Measurements from ENCODE around the gene SH3RF3.

The SH3RF3 gene

DNA sequence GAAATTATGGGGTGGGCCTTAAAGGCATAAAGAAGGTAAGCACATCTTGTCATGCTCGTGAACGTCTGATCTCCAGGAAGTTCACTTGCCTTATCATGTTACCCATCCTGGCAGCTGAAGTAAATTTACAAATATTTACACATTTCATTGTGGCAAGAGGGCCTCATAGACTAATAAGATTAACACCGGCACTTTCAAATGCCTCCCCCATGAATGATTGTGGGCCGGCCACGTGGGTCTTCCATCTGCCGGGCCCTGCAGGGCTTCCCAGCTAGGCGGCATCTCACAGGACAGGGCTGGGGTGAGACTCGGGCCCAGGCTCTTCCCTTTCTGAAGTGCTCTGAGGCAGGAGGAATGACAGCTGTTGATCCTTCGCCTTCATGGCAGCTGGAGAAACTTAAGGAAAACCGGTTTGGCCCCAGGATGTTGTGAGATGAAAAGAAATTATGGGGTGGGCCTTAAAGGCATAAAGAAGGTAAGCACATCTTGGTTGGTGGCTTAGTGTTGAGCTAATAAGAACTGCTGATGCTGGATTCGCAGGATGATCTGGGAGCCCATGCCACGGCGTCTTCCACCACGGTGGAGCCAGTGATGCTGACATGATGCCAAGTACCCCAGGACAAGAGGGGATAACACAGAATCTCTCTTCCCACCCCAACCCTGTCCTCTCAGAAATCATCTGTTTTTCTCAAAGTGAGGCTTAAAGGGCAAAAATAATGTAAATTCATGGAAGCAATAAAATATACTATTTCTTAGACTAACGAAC lies 308.5 kb downstream of the SH3RF3 start:
- no peak overlapping the region for H3K4ac ChIP-seq (ENCODE audit: low read length)
- no peak overlapping the region for H2AFZ ChIP-seq (ENCODE audit: low read length)
- no peak overlapping the region for H2BK5ac ChIP-seq (ENCODE audit: low read length)
- no peak overlapping the region for H2BK12ac ChIP-seq (ENCODE audit: low read length)
- DNase-seq (ENCODE audit: low spot score) = no peak
- H3K27ac ChIP-seq (replicated peaks; ENCODE audit: low read length) = no peak overlapping the region
- WGBS, 2 donors (ENCODE audit: extremely low coverage in 2 of 2, insufficient read length in 2 of 2, insufficient replicate concordance in 1 of 2) = no CpG with 5 or more reads among the region's 15 CpGs
- H3K18ac ChIP-seq (ENCODE audit: low read length) = no peak overlapping the region
- no peak overlapping the region for H4K8ac ChIP-seq (ENCODE audit: low read depth, low read length)
- H3K27me3 ChIP-seq (ENCODE audit: control insufficient read depth in 3 of 3, insufficient read depth in 3 of 3, low read depth in 1 of 3, low read length in 3 of 3) = no peaks in the 10 kb centered on the region
- no peak overlapping the region for H2BK120ac ChIP-seq (ENCODE audit: low read depth, low read length)
- H3K14ac ChIP-seq (ENCODE audit: low read length) = no peak overlapping the region
- no peak overlapping the region for H2AK5ac ChIP-seq (ENCODE audit: low read depth, low read length)
- H3K4me2 ChIP-seq (ENCODE audit: insufficient read depth, low read length, poor library complexity, severe bottlenecking) = no peak overlapping the region
- H4K91ac ChIP-seq (ENCODE audit: low read depth, low read length, poor library complexity) = no peak overlapping the region
- H3K4me3 ChIP-seq (ENCODE audit: low read length in 2 of 2) = no peak overlapping the region
- H3K9ac ChIP-seq (ENCODE audit: low read depth, low read length, poor library complexity) = no peak overlapping the region
- peaks cover 0 to 3% of the 10 kb centered on the region in 2 donors for H3K9me3 ChIP-seq (replicated peaks in 1 of 2; ENCODE audit: control insufficient read depth in 2 of 2, insufficient read depth in 1 of 2, low read depth in 1 of 2, low read length in 2 of 2)
- H3K4me1 ChIP-seq (ENCODE audit: control insufficient read depth in 2 of 2, insufficient read depth in 1 of 2, low read depth in 1 of 2, low read length in 2 of 2) = peaks cover 0 to 4% of the 10 kb centered on the region in 2 donors
- H3K23ac ChIP-seq (ENCODE audit: low read depth, low read length, poor library complexity) = no peak overlapping the region
- H3K79me1 ChIP-seq (ENCODE audit: low read depth, low read length) = no peaks in the 10 kb centered on the region
- no peak overlapping the region for H2BK15ac ChIP-seq (ENCODE audit: low read length)
- H3K36me3 ChIP-seq (replicated peaks in 1 of 2; ENCODE audit: control insufficient read depth in 2 of 2, insufficient read depth in 2 of 2, low read length in 2 of 2) = peaks cover 0 to 3% of the 10 kb centered on the region in 2 donors

DNA sequence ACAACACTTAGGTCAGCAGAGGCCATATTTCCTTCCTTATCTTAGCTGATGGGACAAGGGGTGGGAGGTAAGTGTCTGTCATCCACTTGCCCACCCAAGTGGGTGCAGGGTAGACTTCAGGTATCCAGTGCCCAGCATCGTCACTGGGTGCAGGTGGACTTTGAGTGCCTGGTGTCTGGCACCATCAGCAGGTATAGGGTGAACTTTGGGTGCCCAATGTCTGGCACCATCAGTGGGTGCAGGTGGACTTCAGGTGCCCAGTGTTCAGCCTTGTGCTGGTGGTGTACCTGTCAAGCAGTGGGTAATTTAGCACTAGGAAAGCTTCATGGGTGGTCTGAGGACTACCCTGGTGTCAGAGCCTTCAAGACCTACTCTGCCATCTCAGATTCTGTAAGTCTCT lies 309.1 kb downstream of the SH3RF3 start:
- H3K4me1 ChIP-seq (ENCODE audit: control insufficient read depth in 2 of 2, insufficient read depth in 1 of 2, low read depth in 1 of 2, low read length in 2 of 2) = peaks cover 0 to 4% of the 10 kb centered on the region in 2 donors
- no peak overlapping the region for H3K4me2 ChIP-seq (ENCODE audit: insufficient read depth, low read length, poor library complexity, severe bottlenecking)
- no CpG with 5 or more reads among the region's 1 CpG for WGBS, 2 donors (ENCODE audit: extremely low coverage in 2 of 2, insufficient read length in 2 of 2, insufficient replicate concordance in 1 of 2)
- H2BK120ac ChIP-seq (ENCODE audit: low read depth, low read length) = no peak overlapping the region
- no peak overlapping the region for H2BK5ac ChIP-seq (ENCODE audit: low read length)
- peaks cover 0 to 4% of the 10 kb centered on the region in 2 donors for H3K9me3 ChIP-seq (replicated peaks in 1 of 2; ENCODE audit: control insufficient read depth in 2 of 2, insufficient read depth in 1 of 2, low read depth in 1 of 2, low read length in 2 of 2)
- no peaks in the 10 kb centered on the region for H3K27me3 ChIP-seq (ENCODE audit: control insufficient read depth in 3 of 3, insufficient read depth in 3 of 3, low read depth in 1 of 3, low read length in 3 of 3)
- H3K18ac ChIP-seq (ENCODE audit: low read length) = no peak overlapping the region
- no peak overlapping the region for H2AK5ac ChIP-seq (ENCODE audit: low read depth, low read length)
- H3K27ac ChIP-seq (replicated peaks; ENCODE audit: low read length) = no peak overlapping the region
- no peaks in the 10 kb centered on the region for H3K36me3 ChIP-seq (replicated peaks in 1 of 2; ENCODE audit: control insufficient read depth in 2 of 2, insufficient read depth in 2 of 2, low read length in 2 of 2)
- H3K79me1 ChIP-seq (ENCODE audit: low read depth, low read length) = no peaks in the 10 kb centered on the region
- no peak overlapping the region for H3K23ac ChIP-seq (ENCODE audit: low read depth, low read length, poor library complexity)
- no peak overlapping the region for H2BK12ac ChIP-seq (ENCODE audit: low read length)
- no peak overlapping the region for H3K4ac ChIP-seq (ENCODE audit: low read length)
- H2AFZ ChIP-seq (ENCODE audit: low read length) = no peak overlapping the region
- no peak overlapping the region for H4K8ac ChIP-seq (ENCODE audit: low read depth, low read length)
- no peak for DNase-seq (ENCODE audit: low spot score)
- H3K14ac ChIP-seq (ENCODE audit: low read length) = no peak overlapping the region
- H3K4me3 ChIP-seq (ENCODE audit: low read length in 2 of 2) = no peak overlapping the region
- no peak overlapping the region for H3K9ac ChIP-seq (ENCODE audit: low read depth, low read length, poor library complexity)
- H4K91ac ChIP-seq (ENCODE audit: low read depth, low read length, poor library complexity) = no peak overlapping the region
- H2BK15ac ChIP-seq (ENCODE audit: low read length) = no peak overlapping the region

DNA sequence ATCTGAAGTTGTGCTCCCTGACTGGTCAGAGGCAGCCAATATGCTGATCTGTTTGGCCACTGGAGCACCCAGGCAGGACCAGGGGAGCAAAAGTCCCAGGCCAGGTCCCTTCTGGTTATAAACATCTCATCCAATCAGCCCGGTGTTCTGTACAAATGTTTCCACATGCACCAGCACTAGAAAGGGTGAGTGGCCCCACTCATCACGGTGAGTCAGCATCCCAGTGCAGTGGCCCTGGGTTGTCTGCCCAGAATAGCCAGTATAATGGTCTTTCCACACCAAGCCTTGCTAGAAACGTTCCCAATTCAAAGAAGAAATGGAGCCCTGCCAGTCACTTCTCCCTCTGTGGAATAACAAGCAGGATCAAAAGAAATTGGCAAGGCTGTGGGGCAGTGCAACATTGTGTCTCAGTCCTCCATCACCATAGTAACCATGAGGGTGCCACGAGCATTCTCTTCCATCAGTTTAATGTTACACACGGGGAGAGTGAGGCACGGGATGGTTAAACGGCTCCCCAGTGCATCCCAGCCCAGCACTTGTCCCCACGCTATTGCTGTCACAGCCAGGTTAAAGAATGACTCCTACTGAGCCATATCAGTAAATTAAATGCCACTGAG lies 309.9 kb downstream of the SH3RF3 start:
- no peak overlapping the region for H4K91ac ChIP-seq (ENCODE audit: low read depth, low read length, poor library complexity)
- WGBS, 2 donors (ENCODE audit: extremely low coverage in 2 of 2, insufficient read length in 2 of 2, insufficient replicate concordance in 1 of 2) = no CpG with 5 or more reads among the region's 8 CpGs
- no peak overlapping the region for H3K14ac ChIP-seq (ENCODE audit: low read length)
- no peak overlapping the region for H3K4me3 ChIP-seq (ENCODE audit: low read length in 2 of 2)
- no peaks in the 10 kb centered on the region for H3K79me1 ChIP-seq (ENCODE audit: low read depth, low read length)
- no peak overlapping the region for H4K8ac ChIP-seq (ENCODE audit: low read depth, low read length)
- no peak overlapping the region for H3K23ac ChIP-seq (ENCODE audit: low read depth, low read length, poor library complexity)
- H2BK15ac ChIP-seq (ENCODE audit: low read length) = no peak overlapping the region
- H2BK5ac ChIP-seq (ENCODE audit: low read length) = no peak overlapping the region
- H3K18ac ChIP-seq (ENCODE audit: low read length) = no peak overlapping the region
- H3K27me3 ChIP-seq (ENCODE audit: control insufficient read depth in 3 of 3, insufficient read depth in 3 of 3, low read depth in 1 of 3, low read length in 3 of 3) = no peaks in the 10 kb centered on the region
- no peak overlapping the region for H2BK120ac ChIP-seq (ENCODE audit: low read depth, low read length)
- H3K9ac ChIP-seq (ENCODE audit: low read depth, low read length, poor library complexity) = no peak overlapping the region
- no peak overlapping the region for H3K4ac ChIP-seq (ENCODE audit: low read length)
- no peak for DNase-seq (ENCODE audit: low spot score)
- no peaks in the 10 kb centered on the region for H3K36me3 ChIP-seq (replicated peaks in 1 of 2; ENCODE audit: control insufficient read depth in 2 of 2, insufficient read depth in 2 of 2, low read length in 2 of 2)
- H3K9me3 ChIP-seq (replicated peaks in 1 of 2; ENCODE audit: control insufficient read depth in 2 of 2, insufficient read depth in 1 of 2, low read depth in 1 of 2, low read length in 2 of 2) = peaks cover 0 to 6% of the 10 kb centered on the region in 2 donors
- H2AK5ac ChIP-seq (ENCODE audit: low read depth, low read length) = no peak overlapping the region
- no peak overlapping the region for H2BK12ac ChIP-seq (ENCODE audit: low read length)
- H3K4me2 ChIP-seq (ENCODE audit: insufficient read depth, low read length, poor library complexity, severe bottlenecking) = no peak overlapping the region
- H3K27ac ChIP-seq (replicated peaks; ENCODE audit: low read length) = no peak overlapping the region
- H3K4me1 ChIP-seq (ENCODE audit: control insufficient read depth in 2 of 2, insufficient read depth in 1 of 2, low read depth in 1 of 2, low read length in 2 of 2) = peaks cover 0 to 4% of the 10 kb centered on the region in 2 donors
- no peak overlapping the region for H2AFZ ChIP-seq (ENCODE audit: low read length)

DNA sequence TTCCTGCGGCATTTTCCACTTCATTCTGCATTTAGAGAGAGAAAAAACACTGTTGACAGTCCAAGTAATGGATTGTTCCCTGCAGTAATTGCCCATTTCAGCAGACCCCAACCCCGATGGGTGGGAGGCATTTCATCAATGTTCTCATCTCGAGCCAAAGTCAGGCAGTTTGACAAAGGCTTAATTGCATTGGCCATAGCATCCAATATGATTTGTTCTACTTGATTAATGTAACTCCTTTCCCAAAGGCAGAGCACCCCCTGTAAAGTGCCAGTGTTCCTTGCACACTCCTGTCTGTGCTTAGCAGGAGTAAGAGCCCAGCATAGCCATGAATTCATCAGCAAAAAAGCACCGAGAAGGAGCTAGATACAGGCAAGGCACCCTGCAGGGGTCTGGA lies 310.4 kb downstream of the SH3RF3 start:
- no peak overlapping the region for H2BK5ac ChIP-seq (ENCODE audit: low read length)
- no peak overlapping the region for H3K4me2 ChIP-seq (ENCODE audit: insufficient read depth, low read length, poor library complexity, severe bottlenecking)
- no peak overlapping the region for H3K4me3 ChIP-seq (ENCODE audit: low read length in 2 of 2)
- WGBS, 2 donors (ENCODE audit: extremely low coverage in 2 of 2, insufficient read length in 2 of 2, insufficient replicate concordance in 1 of 2) = no CpG with 5 or more reads among the region's 4 CpGs
- H2BK120ac ChIP-seq (ENCODE audit: low read depth, low read length) = no peak overlapping the region
- H3K27ac ChIP-seq (replicated peaks; ENCODE audit: low read length) = no peak overlapping the region
- H3K23ac ChIP-seq (ENCODE audit: low read depth, low read length, poor library complexity) = no peak overlapping the region
- no peaks in the 10 kb centered on the region for H3K79me1 ChIP-seq (ENCODE audit: low read depth, low read length)
- H3K18ac ChIP-seq (ENCODE audit: low read length) = no peak overlapping the region
- no peak overlapping the region for H4K91ac ChIP-seq (ENCODE audit: low read depth, low read length, poor library complexity)
- no peak for DNase-seq (ENCODE audit: low spot score)
- H3K4ac ChIP-seq (ENCODE audit: low read length) = no peak overlapping the region
- H2BK12ac ChIP-seq (ENCODE audit: low read length) = no peak overlapping the region
- H3K27me3 ChIP-seq (ENCODE audit: control insufficient read depth in 3 of 3, insufficient read depth in 3 of 3, low read depth in 1 of 3, low read length in 3 of 3) = no peaks in the 10 kb centered on the region
- H3K36me3 ChIP-seq (replicated peaks in 1 of 2; ENCODE audit: control insufficient read depth in 2 of 2, insufficient read depth in 2 of 2, low read length in 2 of 2) = no peaks in the 10 kb centered on the region
- no peak overlapping the region for H3K14ac ChIP-seq (ENCODE audit: low read length)
- no peak overlapping the region for H2AK5ac ChIP-seq (ENCODE audit: low read depth, low read length)
- no peak overlapping the region for H2BK15ac ChIP-seq (ENCODE audit: low read length)
- no peak overlapping the region for H4K8ac ChIP-seq (ENCODE audit: low read depth, low read length)
- H3K4me1 ChIP-seq (ENCODE audit: control insufficient read depth in 2 of 2, insufficient read depth in 1 of 2, low read depth in 1 of 2, low read length in 2 of 2) = peaks cover 0 to 4% of the 10 kb centered on the region in 2 donors
- H3K9ac ChIP-seq (ENCODE audit: low read depth, low read length, poor library complexity) = no peak overlapping the region
- no peak overlapping the region for H2AFZ ChIP-seq (ENCODE audit: low read length)
- peaks cover 0 to 9% of the 10 kb centered on the region in 2 donors for H3K9me3 ChIP-seq (replicated peaks in 1 of 2; ENCODE audit: control insufficient read depth in 2 of 2, insufficient read depth in 1 of 2, low read depth in 1 of 2, low read length in 2 of 2)
